Brain microvascular endothelial cell (primary cell): ENCODE results near the gene ETFB.
A peak's percentile ranks its signal among the peaks of the same experiment; 100 is the strongest.
"Not testable (repeated sequence)": the region's sequence is repeated elsewhere in the genome, so short reads cannot be mapped to it uniquely, and the experiment has no call there.

Experiments used
- DNase-seq: peaks from one replicate; pipeline ENCODE4 v3.0.0-alpha.2; 2020
- H3K27ac ChIP-seq: fragments of 250-450 bp; sonication (Bioruptor Pico); 2 replicates; pipeline ENCODE4 v1.5.1; 2020; ENCODE audit warnings: mild to moderate bottlenecking, moderate library complexity
- H3K27me3 ChIP-seq: fragments of 250-450 bp; sonication (Bioruptor Pico); replicated peaks from 2 replicates; pipeline ENCODE4 v1.5.1; 2020; ENCODE audit warnings: mild to moderate bottlenecking
- H3K36me3 ChIP-seq: fragments of 250-450 bp; sonication (Bioruptor Pico); replicated peaks from 2 replicates; pipeline ENCODE4 v1.5.1; 2020; ENCODE audit warnings: mild to moderate bottlenecking
- H3K4me3 ChIP-seq: 2 replicates; pipeline ENCODE4 v1.5.1; 2011; ENCODE audit warnings: low read depth, mild to moderate bottlenecking, control low read depth, low read length, moderate library complexity
- CTCF ChIP-seq: IDR thresholded peaks from 2 replicates; pipeline ENCODE4 v1.5.1; 2011; ENCODE audit warnings: low read depth, mild to moderate bottlenecking, moderate library complexity, low read length, control low read depth, inconsistent platforms; ENCODE audit errors: missing control alignments
- in situ Hi-C: cut with HindIII; loops from 2 replicates; pipeline ENCODE4 v1.10.0; 2017; ENCODE audit warnings: low sequenced_read_pairs, low pct_ligation_motif_present

Gene ETFB

DNA sequence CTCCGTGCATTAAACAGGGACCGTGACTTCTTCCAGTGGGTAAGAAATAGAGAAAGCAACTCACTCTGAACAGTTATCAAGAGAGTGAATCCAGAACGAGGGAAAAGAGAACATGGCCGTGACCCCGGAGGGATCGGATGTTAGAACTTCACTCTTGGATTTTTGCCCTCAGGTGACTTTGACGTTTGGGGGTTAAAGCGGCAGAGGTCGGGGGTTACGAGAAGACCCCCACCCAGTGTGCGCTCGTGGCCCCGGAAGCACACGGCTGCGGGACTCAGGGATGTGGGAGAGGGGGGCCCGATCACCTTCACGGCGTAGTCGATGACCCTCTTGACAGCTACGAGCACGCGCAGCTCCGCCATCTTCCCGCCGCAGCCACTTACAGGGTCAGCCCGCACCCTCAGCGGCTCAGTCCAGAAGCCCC, at the start of gene ETFB:
Gene ETFB, minus strand, starts transcription at position 424 of the 424 bp plus-strand sequence. Its CDS starts 62 bp downstream, at position 362.
- Histone ChIP-seq H3K27me3 (no peaks in the 10 kb centered on the region), H3K36me3 (no peaks in the 10 kb centered on the region), H3K27ac (peak within 1 kb of the TSS; percentile 85), H3K4me3 (peak within 1 kb of the TSS; percentile 87)
- TF ChIP-seq CTCF, result no peak
- DNase-seq, result no peak
- in situ Hi-C loops, result no loop called here

GRCh38 chr19:51415187-51415586, 49.0 kb upstream of the ETFB start:
- Histone ChIP-seq H3K4me3 (no peak overlapping the region), H3K27ac (no peak overlapping the region), H3K36me3 (no peaks in the 10 kb centered on the region), H3K27me3 (no peaks in the 10 kb centered on the region)
- in situ Hi-C loops, result no loop called here
- DNase-seq, result no peak
- TF ChIP-seq CTCF, result no peak

- no peaks in the 10 kb centered on the region for H3K27me3 ChIP-seq
- no peak overlapping the region for H3K27ac ChIP-seq
- H3K36me3 ChIP-seq, result no peaks in the 10 kb centered on the region
- TF ChIP-seq CTCF, result no peak
- in situ Hi-C loops, result no loop called here
- H3K4me3 ChIP-seq, result no peak overlapping the region
- DNase-seq, result no peak
Measured at GRCh38 chr19:51410950-51411748, 45.0 kb upstream of the ETFB start.

- no peak overlapping the region for H3K27ac ChIP-seq
- DNase-seq, result peak; percentile 23
- in situ Hi-C loops, result no loop called here
Measured at GRCh38 chr19:51407511-51408131, 41.4 kb upstream of the ETFB start.

DNA sequence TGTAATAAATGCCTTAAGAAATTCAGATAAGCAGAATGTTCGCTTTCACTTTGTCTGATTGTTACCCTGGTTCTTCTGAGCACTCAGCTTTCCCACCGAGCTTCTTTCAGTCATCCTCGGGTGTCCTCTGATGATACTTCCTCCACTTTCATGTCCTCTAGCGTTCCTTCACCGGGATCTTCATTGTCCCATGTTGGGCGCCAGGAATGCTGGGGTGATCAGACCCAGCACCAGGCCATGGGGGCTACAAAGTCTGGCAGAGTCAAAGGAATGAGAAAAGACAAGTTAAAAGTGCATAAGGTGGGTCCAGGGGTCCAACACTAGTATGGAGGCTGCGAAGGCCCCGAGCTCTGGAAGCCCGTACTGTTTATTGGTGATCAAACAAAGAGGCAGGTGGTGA, 35.9 kb upstream of the ETFB start:
- no peak for TF ChIP-seq CTCF
- in situ Hi-C loops, result no loop called here
- no peaks in the 10 kb centered on the region for H3K36me3 ChIP-seq
- DNase-seq, result no peak
- H3K4me3 ChIP-seq, result no peak overlapping the region
- H3K27me3 ChIP-seq, result no peaks in the 10 kb centered on the region
- H3K27ac ChIP-seq, result no peak overlapping the region

More at GRCh38 chr19:51407511-51408131, 41.4 kb upstream of the ETFB start:
- Histone ChIP-seq H3K4me3 (no peak overlapping the region), H3K27me3 (no peaks in the 10 kb centered on the region), H3K36me3 (no peaks in the 10 kb centered on the region)
- peak; percentile 33 for TF ChIP-seq CTCF

DNA sequence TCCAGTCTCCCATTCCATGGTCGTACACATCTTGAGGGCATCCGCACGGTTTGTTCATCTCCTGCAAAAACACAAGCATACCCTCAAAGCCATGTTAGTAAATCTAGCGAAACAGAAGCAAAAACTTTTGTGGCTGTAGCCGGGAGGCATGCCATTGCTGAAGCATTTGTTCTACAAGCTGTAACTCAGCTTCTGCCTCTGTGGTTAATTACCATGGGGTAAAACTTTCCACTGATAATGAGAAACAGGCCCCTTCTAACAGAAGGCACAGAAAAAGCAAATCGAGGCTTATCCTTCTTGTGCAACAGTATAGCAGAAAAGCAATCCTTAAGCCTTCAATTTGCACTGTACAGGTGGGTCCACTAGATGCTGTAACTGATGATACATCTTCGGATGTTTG, 33.7 kb upstream of the ETFB start:
- H3K4me3 ChIP-seq, H3K27me3 ChIP-seq, in situ Hi-C loops, DNase-seq, H3K27ac ChIP-seq, H3K36me3 ChIP-seq: not testable (repeated sequence)
